IPS-15b (cell line): Measurements from ENCODE around the gene CCDC102A.
A peak's percentile ranks its signal among the peaks of the same experiment; 100 is the strongest.

Experiments
- H3K27me3 ChIP-seq: one replicate; pipeline ENCODE4 v1.6.1; 2013; ENCODE audit warnings: low read length; ENCODE audit not compliant: control insufficient read depth, insufficient read depth
- H3K36me3 ChIP-seq: one replicate; pipeline ENCODE4 v1.6.1; 2013; ENCODE audit warnings: low read length; ENCODE audit not compliant: control insufficient read depth, insufficient read depth
- H3K4me1 ChIP-seq: one replicate; pipeline ENCODE4 v1.6.1; 2013; ENCODE audit warnings: mild to moderate bottlenecking, low read length; ENCODE audit not compliant: control insufficient read depth, insufficient read depth
- H3K4me3 ChIP-seq: one replicate; pipeline ENCODE4 v1.5.1; 2013; ENCODE audit warnings: low read depth, low read length
- H3K9ac ChIP-seq: one replicate; pipeline ENCODE4 v1.6.1; 2013; ENCODE audit warnings: low read depth, mild to moderate bottlenecking, low read length
- H3K9me3 ChIP-seq: one replicate; pipeline ENCODE4 v1.6.1; 2013; ENCODE audit warnings: mild to moderate bottlenecking, low read length; ENCODE audit not compliant: control insufficient read depth, insufficient read depth

Gene CCDC102A

GRCh38 chr16:57485091-57485915 lies 51.1 kb downstream of the CCDC102A start:
- H3K4me1 ChIP-seq: peaks cover 2% of the 10 kb centered on the region
- peak overlapping the region; percentile 76 for H3K4me3 ChIP-seq
- H3K36me3 ChIP-seq: no peaks in the 10 kb centered on the region
- H3K9ac ChIP-seq: no peak overlapping the region
- peaks cover 17% of the 10 kb centered on the region for H3K27me3 ChIP-seq
- no peaks in the 10 kb centered on the region for H3K9me3 ChIP-seq

DNA sequence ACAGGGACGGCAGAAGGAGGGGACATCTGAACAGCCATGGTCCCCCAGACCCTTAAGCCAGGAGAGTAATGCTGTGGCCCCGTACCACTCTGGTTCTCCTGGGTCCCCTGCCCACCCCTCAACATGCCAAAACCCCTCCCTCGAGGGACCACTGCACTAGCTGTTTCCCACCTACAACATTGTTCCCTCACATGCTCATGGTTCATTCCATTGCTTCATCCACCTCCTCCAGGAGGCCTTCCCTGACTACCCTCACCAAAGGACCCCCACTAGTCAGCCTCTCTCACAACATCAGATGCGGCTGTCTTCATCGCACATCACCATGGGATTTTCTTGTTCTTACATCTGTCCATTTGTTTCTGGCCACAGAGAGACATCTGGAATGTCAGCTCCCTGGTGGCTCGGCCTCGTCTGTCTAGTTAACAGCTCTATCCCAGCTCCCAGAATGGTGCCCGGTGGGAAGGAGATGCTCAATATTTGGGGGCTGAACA lies 51.8 kb downstream of the CCDC102A start:
- Histone ChIP-seq H3K4me3 (no peak overlapping the region), H3K9ac (no peak overlapping the region), H3K9me3 (no peaks in the 10 kb centered on the region), H3K4me1 (peaks cover 2% of the 10 kb centered on the region), H3K27me3 (peaks cover 17% of the 10 kb centered on the region), H3K36me3 (no peaks in the 10 kb centered on the region)

GRCh38 chr16:57483725-57484514 lies 52.5 kb downstream of the CCDC102A start:
- H3K36me3 ChIP-seq: no peaks in the 10 kb centered on the region
- H3K4me3 ChIP-seq: no peak overlapping the region
- H3K4me1 ChIP-seq: peaks cover 2% of the 10 kb centered on the region
- H3K27me3 ChIP-seq: peaks cover 17% of the 10 kb centered on the region
- no peak overlapping the region for H3K9ac ChIP-seq
- H3K9me3 ChIP-seq: no peaks in the 10 kb centered on the region

GRCh38 chr16:57482845-57483545 lies 53.4 kb downstream of the CCDC102A start:
- Histone ChIP-seq H3K4me3 (no peak overlapping the region), H3K9me3 (no peaks in the 10 kb centered on the region), H3K9ac (no peak overlapping the region), H3K36me3 (no peaks in the 10 kb centered on the region), H3K4me1 (peaks cover 2% of the 10 kb centered on the region), H3K27me3 (peaks cover 22% of the 10 kb centered on the region)

- Histone ChIP-seq H3K4me1 (peaks cover 8% of the 10 kb centered on the region), H3K27me3 (peaks cover 20% of the 10 kb centered on the region), H3K36me3 (no peaks in the 10 kb centered on the region), H3K9ac (no peak overlapping the region), H3K9me3 (no peaks in the 10 kb centered on the region), H3K4me3 (no peak overlapping the region)
These were observed 55.0 kb downstream of the CCDC102A start for GRCh38 chr16:57481421-57481820.

DNA sequence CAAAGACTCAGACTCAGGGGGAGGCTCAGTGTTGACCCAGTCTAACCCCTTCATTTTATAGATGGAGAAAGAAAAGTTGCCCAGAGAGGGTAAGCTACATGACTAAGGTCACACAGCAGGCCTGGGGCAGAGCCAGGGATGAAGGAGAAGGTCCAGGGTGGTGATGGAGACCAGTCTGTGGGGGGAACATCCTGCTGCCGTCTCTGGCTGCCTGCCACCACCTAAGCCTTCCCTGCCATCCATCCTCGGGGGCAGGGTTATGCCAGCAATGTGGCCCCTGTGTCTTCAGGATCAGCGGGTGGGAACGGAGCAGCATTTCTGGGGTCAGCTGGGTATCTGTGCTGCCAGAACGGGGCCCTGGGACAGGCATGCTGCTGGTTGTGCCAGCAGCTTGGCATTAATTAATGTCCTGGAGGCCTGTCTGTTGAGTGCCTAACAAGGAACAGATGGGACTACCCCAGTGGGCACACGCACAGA lies 55.6 kb downstream of the CCDC102A start:
- H3K9ac ChIP-seq: no peak overlapping the region
- H3K4me1 ChIP-seq: peaks cover 14% of the 10 kb centered on the region
- no peaks in the 10 kb centered on the region for H3K36me3 ChIP-seq
- H3K9me3 ChIP-seq: no peaks in the 10 kb centered on the region
- no peak overlapping the region for H3K4me3 ChIP-seq
- peaks cover 19% of the 10 kb centered on the region for H3K27me3 ChIP-seq

DNA sequence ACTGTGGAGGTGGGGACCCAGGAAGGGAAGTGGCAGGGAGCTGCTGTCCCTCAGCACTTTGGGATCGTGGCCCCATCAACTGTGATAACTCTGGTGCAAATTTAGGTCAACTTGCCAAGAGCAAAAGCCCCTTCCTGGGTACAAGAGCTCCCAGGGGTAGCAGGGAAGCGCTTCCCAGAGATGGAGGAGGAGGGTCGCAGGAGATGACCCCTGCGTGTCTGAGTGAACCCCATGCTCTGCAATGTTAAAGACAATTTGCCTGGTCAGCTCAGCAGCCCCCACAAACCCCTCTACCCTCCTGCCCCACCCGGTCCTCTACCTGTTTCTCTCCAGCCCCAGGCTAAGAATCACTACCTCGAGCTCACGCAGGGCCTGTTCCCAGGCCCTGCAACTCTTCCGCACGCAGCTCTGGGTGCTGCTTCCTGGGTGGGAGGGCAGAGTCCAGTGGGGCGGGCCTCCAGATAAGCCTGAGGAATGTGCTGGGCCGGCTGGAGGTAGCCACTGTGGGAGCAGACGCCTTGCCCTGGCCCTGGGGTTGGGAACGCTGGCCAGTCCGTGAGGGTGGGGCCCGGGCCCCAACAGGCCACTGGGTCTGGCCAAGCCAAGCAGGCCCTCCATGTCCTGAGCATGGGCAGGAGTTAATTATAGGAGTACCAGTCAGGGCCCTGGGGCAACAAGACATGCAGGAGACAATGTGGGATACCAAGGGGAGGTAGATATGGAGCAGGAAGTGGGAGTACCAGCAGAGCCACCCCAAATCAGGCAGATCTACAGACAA lies 56.2 kb downstream of the CCDC102A start:
- Histone ChIP-seq H3K4me3 (peak overlapping the region; percentile 65), H3K36me3 (no peaks in the 10 kb centered on the region), H3K27me3 (peaks cover 12% of the 10 kb centered on the region), H3K9me3 (no peaks in the 10 kb centered on the region), H3K9ac (no peak overlapping the region), H3K4me1 (peaks cover 14% of the 10 kb centered on the region)

DNA sequence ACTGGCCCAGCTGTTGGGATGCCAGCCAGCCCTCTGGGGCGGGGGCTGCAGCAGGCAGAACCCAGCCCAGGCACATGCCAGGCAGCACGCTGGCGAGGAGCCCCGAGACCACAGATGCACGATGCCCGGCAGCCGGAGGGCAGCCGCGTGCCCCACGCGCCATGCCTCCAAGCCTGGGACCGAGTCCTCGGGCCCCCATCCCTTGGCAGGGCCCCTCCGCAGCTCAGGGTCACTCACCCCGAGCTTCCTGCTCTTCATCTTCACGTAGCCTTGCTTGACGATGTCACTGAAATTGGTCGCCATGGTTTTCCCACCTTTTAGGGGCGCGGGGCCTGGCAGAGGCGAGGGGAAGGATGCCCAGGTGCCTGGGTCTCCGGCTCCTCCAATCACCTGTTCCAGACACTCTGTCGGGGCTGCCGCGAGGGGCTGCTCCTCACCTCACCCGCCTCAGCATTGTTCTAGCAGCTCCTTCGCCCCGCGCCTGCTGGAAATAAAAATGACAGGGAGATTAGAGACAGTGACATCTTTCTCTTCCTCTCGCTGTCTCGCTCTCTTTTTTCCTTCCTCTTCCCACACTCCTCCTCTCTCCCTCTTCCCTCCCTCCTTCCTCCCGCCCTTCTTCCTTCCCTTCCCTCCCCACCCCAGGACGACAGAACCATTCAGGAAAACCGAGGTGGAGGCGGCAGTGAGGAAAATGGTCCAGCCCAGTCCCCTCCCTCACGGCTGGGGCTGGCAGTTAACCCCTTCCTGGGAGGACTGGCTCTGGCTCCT lies 57.0 kb downstream of the CCDC102A start:
- no peak overlapping the region for H3K9ac ChIP-seq

DNA sequence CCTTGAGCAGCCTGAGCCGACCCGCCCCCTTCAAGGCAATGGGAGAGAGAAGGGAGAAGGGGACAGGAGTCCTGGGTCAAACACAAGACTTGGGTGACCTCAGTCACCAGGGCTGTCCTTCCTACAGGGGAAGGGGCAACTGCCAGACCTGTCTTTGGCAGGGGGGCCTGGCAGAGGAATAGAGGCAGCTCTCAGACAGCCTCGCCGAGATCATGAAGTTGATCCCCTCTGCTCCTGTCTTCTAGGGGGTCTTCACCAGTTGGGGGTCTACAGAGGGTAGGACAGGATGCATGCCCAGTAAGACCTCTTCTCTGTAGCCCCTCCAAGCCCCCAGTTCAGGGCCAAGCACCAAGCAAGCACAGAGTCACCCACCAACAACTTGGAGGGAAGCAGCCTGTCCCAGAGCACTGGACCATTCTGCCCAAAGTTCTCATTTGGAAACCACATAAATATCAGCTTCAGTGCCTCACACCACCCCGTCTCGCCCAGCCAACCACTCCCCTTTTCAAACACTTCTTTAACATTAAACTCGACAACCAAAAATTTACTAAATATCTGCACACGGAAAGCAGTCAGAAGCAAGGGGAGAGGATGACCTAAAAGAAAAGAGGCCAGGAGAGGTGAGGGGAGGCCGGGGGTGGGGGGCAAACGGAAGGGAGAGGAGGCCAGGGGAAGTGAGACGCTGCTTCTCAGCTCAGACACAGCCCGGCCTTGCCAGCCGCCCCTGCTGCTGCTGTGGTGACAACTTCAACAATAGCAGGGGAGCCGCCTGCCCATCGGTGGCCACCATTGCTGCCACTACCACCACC lies 57.8 kb downstream of the CCDC102A start:
- H3K36me3 ChIP-seq: no peaks in the 10 kb centered on the region
- peak overlapping the region; percentile 65 for H3K4me3 ChIP-seq
- peaks cover 5% of the 10 kb centered on the region for H3K27me3 ChIP-seq
- peaks cover 16% of the 10 kb centered on the region for H3K4me1 ChIP-seq
- H3K9ac ChIP-seq: no peak overlapping the region
- H3K9me3 ChIP-seq: no peaks in the 10 kb centered on the region

More for the DNA sequence above, 57.0 kb downstream of the CCDC102A start:
- H3K27me3 ChIP-seq: peaks cover 5% of the 10 kb centered on the region
- H3K4me3 ChIP-seq: peak overlapping the region; percentile 65
- no peaks in the 10 kb centered on the region for H3K9me3 ChIP-seq
- H3K36me3 ChIP-seq: no peaks in the 10 kb centered on the region
- H3K4me1 ChIP-seq: peaks cover 16% of the 10 kb centered on the region
